HG02938 (cell line): ENCODE measurements around the gene DHFR2.

ENCODE experiments used
- ATAC-seq: cut with Tn5 transposase; IDR thresholded peaks from one replicate; pipeline ENCODE4 v1.9.1; 2021; ENCODE audit warnings: mild to moderate bottlenecking, moderate library complexity; ENCODE audit not compliant: unreplicated experiment

Gene DHFR2

DNA sequence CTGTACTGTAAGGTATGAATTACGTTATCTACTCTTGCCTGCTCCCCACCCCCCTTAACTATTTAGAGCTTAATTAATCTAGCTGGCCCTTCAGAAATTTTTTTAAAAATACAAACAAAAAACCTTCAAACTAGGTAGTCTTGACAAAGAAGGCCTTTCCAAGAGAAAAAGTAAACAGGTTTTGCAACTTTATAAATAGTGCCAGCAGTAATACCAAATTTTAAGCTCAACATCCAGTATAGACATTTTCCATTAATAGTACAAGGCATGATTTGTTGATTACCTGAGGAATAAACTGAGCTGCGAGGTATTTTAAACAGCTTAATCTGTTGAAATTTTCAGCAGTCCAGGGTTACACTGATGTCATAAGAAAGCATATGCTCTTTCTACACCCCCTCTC, 54.5 kb downstream of the DHFR2 start:
- no peak for ATAC-seq
